Measurements from ENCODE around the gene MAJIN. TPM values are rescaled to one million over a fixed set of nuclear protein-coding genes. Genes with fewer than 3 reads are reported as not detected.

MAJIN gene
- total and polyA plus RNA-seq, 11 donors, result not detected

- Histone ChIP-seq H3K4me1 (peaks cover 0 to 42% (median 26%) of the 10 kb centered on the region in 12 donors), H3K27me3 (no peaks in the 10 kb centered on the region), H3K36me3 (peaks cover 0 to 19% (median 17%) of the 10 kb centered on the region in 9 donors), H3K9me3 (no peaks in the 10 kb centered on the region), H3K27ac (peak overlapping the region in 11 of 12 donors; percentile 75 to 90 (median 85)), H3K4me3 (peak overlapping the region; percentile 34 to 100 (median 90))
- DNase-seq, result no peak
- intact Hi-C loops (cut with DNase I), result loop anchor here in 7 of 10 donors (1.0 to 10.0 kb wide), 5 partner anchors 80 to 187 kb away; partner anchors contain the start of genes SNX15 (in 4 of the 7), ARL2 (in 2 of the 7) and BATF2 (in 1 of the 7)
- ATAC-seq, result no peak
- TF ChIP-seq CTCF (IDR thresholded peaks at IDR 0.05) (no peak), POLR2A (IDR thresholded peaks at IDR 0.05) (no peak)
- WGBS, 4 donors, result 1 to 7% (median 2%) methylated on average over 6 of the region's 6 CpGs
Observed at GRCh38 chr11:64917663-64917995, 54.3 kb downstream of the MAJIN start.

GRCh38 chr11:64916775-64917662 is 54.9 kb downstream of the MAJIN start, which contains the start of gene ATG2A:
Gene ATG2A, minus strand, starts transcription at chr11:64917209. Its CDS starts 74 bp downstream, at chr11:64917135.
- WGBS, 4 donors, result 0% methylated on average over 36 to 57 of the region's 57 CpGs
- no peak for TF ChIP-seq CTCF (IDR thresholded peaks at IDR 0.05)
- TF ChIP-seq POLR2A (IDR thresholded peaks at IDR 0.05), result peak; percentile 79 to 96
- Histone ChIP-seq H3K27ac (peak within 1 kb of the TSS in 11 of 12 donors; percentile 78 to 95 (median 85)), H3K36me3 (peaks cover 0 to 25% (median 23%) of the 10 kb centered on the region in 9 donors), H3K4me1 (peaks cover 0 to 42% (median 26%) of the 10 kb centered on the region in 12 donors), H3K27me3 (no peaks in the 10 kb centered on the region), H3K9me3 (no peaks in the 10 kb centered on the region), H3K4me3 (peak within 1 kb of the TSS; percentile 67 to 100 (median 97))
- peak; percentile 98 to 99 (median 98) for ATAC-seq
- DNase-seq, result peak; percentile 99 to 100 (median 99)
- intact Hi-C loops (cut with DNase I), result loop anchor here in 7 of 10 donors (1.0 to 10.0 kb wide), 5 partner anchors 80 to 188 kb away; partner anchors contain the start of genes SNX15 (in 4 of the 7), ARL2 (in 2 of the 7) and BATF2 (in 1 of the 7)

GRCh38 chr11:64916040-64916774 is 55.7 kb downstream of the MAJIN start:
- intact Hi-C loops (cut with DNase I), result loop anchor here in 6 of 10 donors (5.0 to 10.0 kb wide), 4 partner anchors 81 to 189 kb away; partner anchors contain the start of genes SNX15 (in 3 of the 6), ARL2 (in 2 of the 6) and BATF2 (in 1 of the 6)
- Histone ChIP-seq H3K27ac (peak overlapping the region in 11 of 12 donors; percentile 61 to 95 (median 85)), H3K27me3 (no peaks in the 10 kb centered on the region), H3K9me3 (no peaks in the 10 kb centered on the region), H3K36me3 (peaks cover 0 to 34% (median 31%) of the 10 kb centered on the region in 9 donors), H3K4me1 (peaks cover 0 to 42% (median 26%) of the 10 kb centered on the region in 12 donors), H3K4me3 (peak overlapping the region; percentile 67 to 100 (median 97))
- WGBS, 4 donors, result 8 to 9% (median 8%) methylated on average over 18 to 23 of the region's 23 CpGs
- peak in 3 of 5 donors; percentile 55 to 69 (median 57) for DNase-seq
- peak in 1 of 4 donors; percentile 0 for ATAC-seq
- no peak for TF ChIP-seq POLR2A (IDR thresholded peaks at IDR 0.05)
- TF ChIP-seq CTCF (IDR thresholded peaks at IDR 0.05), result no peak

All from heart left ventricle (tissue), 16 donors.